ENCODE results near the gene CMKLR1.

GRCh38 chr12:108270849-108271143 lies 68.3 kb downstream of the CMKLR1 start:
- TF ChIP-seq EZH2 (optimal IDR thresholded peaks at IDR 0.05; ENCODE audit: low read depth, low read length): no peak
- no peak for TF ChIP-seq CTCF (IDR thresholded peaks at IDR 0.05; ENCODE audit: low read length)
- TF ChIP-seq EZH2phosphoT487 (IDR thresholded peaks at IDR 0.05; ENCODE audit: low read length): no peak

Data from MM.1S (cell line).